ENCODE results near the gene RUFY3.
"Not testable (repeated sequence)": the region's sequence is repeated elsewhere in the genome, so short reads cannot be mapped to it uniquely, and the experiment has no call there.

Gene RUFY3

GRCh38 chr4:70759627-70760026 is 37.9 kb downstream of the RUFY3 start:
- DNase-seq (ENCODE audit: low read depth) = no peak
- TF ChIP-seq CTCF (conservative IDR thresholded peaks at IDR 0.05; ENCODE audit: control insufficient read depth, insufficient read depth, low read depth, low read length) = no peak
- no peak overlapping the region for H3K4me3 ChIP-seq (ENCODE audit: control insufficient read depth, low read depth, low read length)

- no peak for TF ChIP-seq CTCF (conservative IDR thresholded peaks at IDR 0.05; ENCODE audit: control insufficient read depth, insufficient read depth, low read depth, low read length)
- no peak for DNase-seq (ENCODE audit: low read depth)
Measured at GRCh38 chr4:70760662-70761061, 38.9 kb downstream of the RUFY3 start.

GRCh38 chr4:70761276-70761816 is 39.6 kb downstream of the RUFY3 start:
- peak; percentile 8 for DNase-seq (ENCODE audit: low read depth)
- TF ChIP-seq CTCF (conservative IDR thresholded peaks at IDR 0.05; ENCODE audit: control insufficient read depth, insufficient read depth, low read depth, low read length) = no peak
- H3K4me3 ChIP-seq (ENCODE audit: control insufficient read depth, low read depth, low read length) = no peak overlapping the region

More at GRCh38 chr4:70760662-70761061, 38.9 kb downstream of the RUFY3 start:
- H3K4me3 ChIP-seq (ENCODE audit: control insufficient read depth, low read depth, low read length) = no peak overlapping the region

GRCh38 chr4:70765368-70765767 is 43.6 kb downstream of the RUFY3 start:
- TF ChIP-seq CTCF (conservative IDR thresholded peaks at IDR 0.05; ENCODE audit: control insufficient read depth, insufficient read depth, low read depth, low read length) = no peak
- no peak for DNase-seq (ENCODE audit: low read depth)
- H3K4me3 ChIP-seq (ENCODE audit: control insufficient read depth, low read depth, low read length) = no peak overlapping the region

- peak; percentile 5 for DNase-seq (ENCODE audit: low read depth)
- no peak overlapping the region for H3K4me3 ChIP-seq (ENCODE audit: control insufficient read depth, low read depth, low read length)
- no peak for TF ChIP-seq CTCF (conservative IDR thresholded peaks at IDR 0.05; ENCODE audit: control insufficient read depth, insufficient read depth, low read depth, low read length)
Measured at GRCh38 chr4:70768301-70768948, 46.7 kb downstream of the RUFY3 start.

GRCh38 chr4:70769396-70769795 is 47.6 kb downstream of the RUFY3 start:
- H3K4me3 ChIP-seq (ENCODE audit: control insufficient read depth, low read depth, low read length); DNase-seq (ENCODE audit: low read depth): not testable (repeated sequence)

- H3K4me3 ChIP-seq (ENCODE audit: control insufficient read depth, low read depth, low read length) = no peak overlapping the region
- TF ChIP-seq CTCF (conservative IDR thresholded peaks at IDR 0.05; ENCODE audit: control insufficient read depth, insufficient read depth, low read depth, low read length) = no peak
- no peak for DNase-seq (ENCODE audit: low read depth)
Measured at GRCh38 chr4:70772929-70773555, 51.3 kb downstream of the RUFY3 start.

Measured in fibroblast of mammary gland (primary cell).